GM19467 (cell line): ENCODE data around the gene KCNJ6.
A peak's percentile ranks its signal among the peaks of the same experiment; 100 is the strongest.
"Not testable (repeated sequence)": the region's sequence is repeated elsewhere in the genome, so short reads cannot be mapped to it uniquely, and the experiment has no call there.

Source experiments
- ATAC-seq: cut with Tn5 transposase; IDR thresholded peaks from one replicate; pipeline ENCODE4 v1.9.1; 2021; ENCODE audit warnings: mild to moderate bottlenecking, moderate library complexity; ENCODE audit not compliant: unreplicated experiment

Gene KCNJ6

GRCh38 chr21:37746849-37747248, 169.4 kb downstream of the KCNJ6 start:
- no peak for ATAC-seq

- no peak for ATAC-seq
Observed at GRCh38 chr21:37744551-37744950, 171.7 kb downstream of the KCNJ6 start.

GRCh38 chr21:37742532-37742931, 173.7 kb downstream of the KCNJ6 start:
- ATAC-seq: no peak

GRCh38 chr21:37742115-37742514, 174.1 kb downstream of the KCNJ6 start:
- ATAC-seq: no peak

GRCh38 chr21:37737996-37738395, 178.3 kb downstream of the KCNJ6 start:
- no peak for ATAC-seq

- no peak for ATAC-seq
Observed at GRCh38 chr21:37737507-37737906, 178.8 kb downstream of the KCNJ6 start.

GRCh38 chr21:37734846-37735245, 181.4 kb downstream of the KCNJ6 start:
- no peak for ATAC-seq

- ATAC-seq: no peak
Observed at GRCh38 chr21:37732927-37733326, 183.3 kb downstream of the KCNJ6 start.

GRCh38 chr21:37724201-37724600, 192.1 kb downstream of the KCNJ6 start:
- ATAC-seq: no peak

- no peak for ATAC-seq
Observed at GRCh38 chr21:37717534-37717933, 198.7 kb downstream of the KCNJ6 start.

- ATAC-seq: not testable (repeated sequence)
Observed at GRCh38 chr21:37712569-37712934, 203.7 kb downstream of the KCNJ6 start.

- ATAC-seq: peak; percentile 89
Observed at GRCh38 chr21:37711836-37712568, 204.3 kb downstream of the KCNJ6 start.

- no peak for ATAC-seq
Observed at GRCh38 chr21:37711286-37711829, 204.9 kb downstream of the KCNJ6 start.

- ATAC-seq: no peak
Observed at GRCh38 chr21:37710546-37711285, 205.5 kb downstream of the KCNJ6 start.

- ATAC-seq: no peak
Observed at GRCh38 chr21:37704751-37705150, 211.5 kb downstream of the KCNJ6 start.

GRCh38 chr21:37702241-37702640, 214.0 kb downstream of the KCNJ6 start:
- ATAC-seq: no peak

- ATAC-seq: peak; percentile 89
Observed at GRCh38 chr21:37700641-37701202, 215.5 kb downstream of the KCNJ6 start.

- no peak for ATAC-seq
Observed at GRCh38 chr21:37699024-37699775, 217.1 kb downstream of the KCNJ6 start.

GRCh38 chr21:37696936-37697335, 219.3 kb downstream of the KCNJ6 start:
- ATAC-seq: no peak

- no peak for ATAC-seq
Observed at GRCh38 chr21:37695111-37695510, 221.1 kb downstream of the KCNJ6 start.
